PC-3 (cell line): ENCODE results near the gene IQSEC1.

ENCODE experiments used
- CTCF ChIP-seq: fragments of 300-600 bp; sonication (generic); conservative IDR thresholded peaks from 2 replicates; pipeline ENCODE4 v1.5.1; 2017; ENCODE audit warnings: antibody characterized with exemption, low read depth, mild to moderate bottlenecking, low read length
- EZH2 ChIP-seq: fragments of 300-600 bp; sonication (generic); IDR thresholded peaks from one replicate; pipeline ENCODE4 v1.6.1; 2017; ENCODE audit warnings: antibody characterized with exemption, mild to moderate bottlenecking, low read length; ENCODE audit not compliant: unreplicated experiment
- EZH2phosphoT487 ChIP-seq: fragments of 300-600 bp; sonication (generic); IDR thresholded peaks from 2 replicates; pipeline ENCODE4 v1.6.1; 2018; ENCODE audit warnings: mild to moderate bottlenecking, antibody characterized with exemption, low read length, borderline replicate concordance

- TF ChIP-seq CTCF, result no peak
- no peak for TF ChIP-seq EZH2phosphoT487
- TF ChIP-seq EZH2, result no peak
These were observed 19.8 kb downstream of the IQSEC1 start for GRCh38 chr3:13053420-13053819.
